CD4-positive, alpha-beta T cell treated with Interleukin-1 beta for 1 hour (primary cell): ENCODE measurements around the gene HSD17B2.

Experiments
- DNase-seq, 2 donors: peaks; one replicate each; pipeline ENCODE4 v3.0.0-alpha.2; 2020 to 2022

Gene HSD17B2

DNA sequence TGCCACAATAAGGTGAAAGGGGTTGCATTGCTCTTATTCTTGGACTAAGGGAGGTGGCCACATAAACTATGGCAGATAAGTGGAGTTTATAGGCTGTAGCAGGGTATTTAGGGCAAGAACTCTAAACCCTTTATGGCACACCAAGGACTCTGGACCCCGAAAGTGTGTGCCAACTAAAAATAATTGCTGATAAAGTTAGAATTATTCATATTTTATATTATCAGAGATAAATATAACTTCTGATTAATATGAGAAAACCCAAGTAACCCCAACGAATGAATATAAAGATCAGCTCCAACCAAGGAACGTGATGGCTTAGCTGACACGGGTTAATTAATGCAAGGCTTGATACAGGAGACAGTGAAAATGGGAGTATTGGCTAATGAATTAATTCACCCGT, 15.0 kb upstream of the HSD17B2 start:
- no peak for DNase-seq

DNA sequence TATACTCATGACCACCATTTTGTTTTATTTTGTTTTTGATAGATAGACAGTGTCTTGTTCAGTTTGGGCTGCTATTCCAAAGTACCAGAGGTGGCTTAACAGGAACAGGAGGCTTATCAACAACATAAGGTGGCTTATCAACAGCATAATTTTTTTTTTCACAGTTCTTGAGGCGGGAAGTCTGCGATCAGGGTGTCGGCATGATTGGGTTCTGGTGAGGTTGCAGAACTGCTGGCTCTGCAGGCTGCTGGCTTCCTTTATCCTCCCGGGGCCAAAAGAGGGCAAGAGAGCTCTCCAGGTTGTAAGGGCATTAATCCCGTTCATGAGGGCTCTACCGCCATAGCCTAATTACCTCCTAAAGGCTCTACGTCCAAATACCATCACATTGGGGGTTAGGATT, 11.8 kb upstream of the HSD17B2 start:
- DNase-seq = no peak

DNA sequence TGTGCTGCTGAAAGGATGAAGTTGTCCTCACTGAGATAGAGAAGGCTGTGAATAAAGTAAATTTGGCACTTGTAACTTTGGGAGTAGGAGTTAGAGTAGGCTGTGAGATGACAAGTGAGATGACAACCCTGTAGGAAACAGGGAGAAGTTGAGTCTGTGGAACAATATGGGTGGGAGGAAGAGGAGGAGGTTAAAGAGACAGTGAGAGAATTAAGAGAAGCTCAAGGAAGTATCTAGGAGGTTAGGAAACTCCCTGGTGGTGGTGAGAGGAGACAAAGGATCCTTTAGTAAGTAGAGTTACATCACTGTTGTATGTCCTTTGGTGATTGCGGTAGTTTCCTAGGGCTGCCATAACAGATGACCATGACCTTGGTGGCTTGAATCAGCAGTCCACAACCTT, 10.7 kb upstream of the HSD17B2 start:
- DNase-seq = no peak

DNA sequence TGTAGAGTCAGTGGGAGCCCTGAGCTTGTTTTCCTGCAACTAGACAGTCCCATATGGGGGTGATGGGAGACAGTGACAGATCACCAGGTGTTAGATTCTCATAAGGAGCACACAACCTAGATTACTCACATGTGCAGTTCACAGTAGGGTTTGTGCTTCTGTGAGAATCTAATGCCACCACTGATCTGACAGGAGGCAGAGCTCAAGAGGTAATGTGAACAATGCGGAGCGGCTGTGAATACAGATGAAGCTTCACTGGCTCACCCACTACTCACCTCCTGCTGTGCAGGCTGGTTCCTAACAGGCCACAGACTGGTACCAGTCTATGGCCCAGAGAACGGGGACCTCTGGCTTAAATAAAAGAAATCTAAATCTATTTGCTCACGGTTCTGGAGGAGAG, 10.2 kb upstream of the HSD17B2 start:
- DNase-seq = no peak

DNA sequence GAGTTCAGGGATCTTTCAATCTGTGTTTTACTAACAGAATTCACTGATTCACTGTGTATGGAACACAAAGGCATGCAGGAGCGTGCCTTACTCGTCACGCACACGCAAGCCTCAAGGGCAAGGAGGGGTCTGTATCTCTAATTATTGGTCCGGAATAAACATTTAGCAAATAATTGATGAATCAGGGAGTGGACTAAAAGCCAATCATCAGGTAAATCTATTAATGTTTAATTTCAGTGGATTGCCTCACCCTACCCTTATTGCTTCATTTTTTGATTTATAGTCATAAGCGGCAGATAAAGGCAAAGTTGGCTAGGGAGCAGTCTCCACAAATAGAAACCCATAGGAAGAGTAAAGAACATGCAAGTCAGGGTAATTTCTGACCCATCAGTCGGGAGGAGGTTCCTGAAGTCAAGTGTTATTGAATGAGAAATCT, 7.4 kb upstream of the HSD17B2 start:
- no peak for DNase-seq

GRCh38 chr16:82031116-82032084, 3.7 kb upstream of the HSD17B2 start:
- peak in 1 of 2 donors; percentile 13 for DNase-seq

DNA sequence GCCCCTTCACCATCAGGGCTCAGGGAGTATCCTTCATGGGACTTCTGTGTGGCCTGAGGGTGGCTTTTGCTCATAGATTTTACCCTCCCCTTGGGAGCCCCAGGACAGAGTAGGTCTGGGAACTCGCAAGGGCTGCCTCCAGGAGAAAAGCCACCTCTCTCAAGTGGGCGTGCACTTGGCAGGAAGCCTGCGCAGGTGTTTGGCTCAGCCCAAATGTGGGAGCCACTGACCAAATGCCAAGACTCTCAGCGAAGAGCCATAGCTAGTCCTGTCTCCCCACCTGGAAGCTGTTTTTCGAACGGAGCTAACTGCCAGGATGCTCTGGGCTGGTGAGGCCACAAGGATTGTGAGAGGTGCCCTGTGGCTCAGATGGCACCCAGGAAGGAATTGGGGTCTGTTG, 2.0 kb upstream of the HSD17B2 start:
- DNase-seq = no peak

GRCh38 chr16:82033683-82034300, 1.3 kb upstream of the HSD17B2 start:
- no peak for DNase-seq

DNA sequence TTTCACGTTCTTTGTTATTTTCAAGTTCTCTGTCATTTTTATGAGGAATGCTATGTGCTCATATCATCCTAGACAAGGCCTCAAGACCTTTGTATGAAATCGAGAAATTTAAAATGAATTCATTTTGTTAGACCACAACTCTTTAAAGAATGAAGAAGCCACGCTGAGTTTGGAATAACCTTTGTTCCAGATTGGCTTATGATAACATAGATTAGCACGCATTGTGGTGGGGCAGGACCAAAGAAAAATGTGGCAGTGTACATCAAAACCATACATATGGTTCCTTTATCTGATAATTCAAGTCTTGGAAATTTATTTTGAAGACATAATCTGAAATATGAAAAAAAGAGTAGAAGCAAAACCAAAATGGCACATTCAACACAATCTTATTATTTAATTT, 2.2 kb downstream of the HSD17B2 start:
- DNase-seq = no peak

GRCh38 chr16:82037666-82038065, 2.6 kb downstream of the HSD17B2 start:
- DNase-seq = no peak

GRCh38 chr16:82040296-82040695, 5.2 kb downstream of the HSD17B2 start:
- DNase-seq = no peak

GRCh38 chr16:82041542-82041941, 6.5 kb downstream of the HSD17B2 start:
- DNase-seq = no peak

DNA sequence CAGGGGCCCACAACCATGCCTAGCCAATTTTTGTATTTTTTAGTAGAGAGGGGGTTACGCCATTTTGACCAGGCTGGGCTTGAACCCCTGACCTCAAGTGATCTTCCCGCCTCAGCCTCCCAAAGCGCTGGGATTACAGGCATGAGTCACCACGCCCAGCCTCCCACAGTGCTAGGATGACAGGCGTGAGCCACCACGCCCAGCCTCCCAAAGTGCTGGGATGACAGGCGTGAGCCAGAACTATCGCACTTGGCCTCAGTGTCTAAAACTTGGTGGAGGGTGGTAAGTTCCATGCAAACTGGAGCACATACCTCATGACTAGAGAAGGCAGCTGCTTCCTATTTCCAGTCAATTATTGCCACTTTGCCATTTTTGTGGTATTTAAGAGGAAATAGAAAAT, 7.1 kb downstream of the HSD17B2 start:
- no peak for DNase-seq

GRCh38 chr16:82042846-82043245, 7.8 kb downstream of the HSD17B2 start:
- DNase-seq = no peak

GRCh38 chr16:82043680-82044584, 8.9 kb downstream of the HSD17B2 start:
- no peak for DNase-seq

- DNase-seq = no peak
Observed at GRCh38 chr16:82044585-82044911, 9.5 kb downstream of the HSD17B2 start.

GRCh38 chr16:82045465-82045864, 10.4 kb downstream of the HSD17B2 start:
- DNase-seq = no peak

DNA sequence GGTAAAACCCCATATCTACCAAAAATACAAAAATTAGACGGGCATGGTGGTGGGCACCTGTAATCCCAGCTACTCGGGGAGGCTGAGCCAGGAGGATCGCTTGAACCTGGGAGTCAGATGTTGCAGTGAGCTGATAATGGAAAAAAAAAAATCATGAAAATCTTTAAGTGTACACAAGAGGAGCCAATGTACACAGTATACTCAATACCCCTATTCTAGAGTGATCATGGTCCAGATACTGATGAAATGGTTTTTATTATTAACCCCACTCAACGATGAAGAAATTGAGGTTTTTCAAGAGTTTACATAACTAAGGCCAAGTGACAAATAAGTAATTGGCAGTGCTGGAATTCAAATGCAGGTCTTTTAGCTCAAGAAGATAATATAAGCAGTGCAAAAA, 11.5 kb downstream of the HSD17B2 start:
- DNase-seq = no peak

GRCh38 chr16:82046941-82047340, 11.9 kb downstream of the HSD17B2 start:
- DNase-seq = no peak

- no peak for DNase-seq
Observed at GRCh38 chr16:82047374-82047773, 12.3 kb downstream of the HSD17B2 start.

DNA sequence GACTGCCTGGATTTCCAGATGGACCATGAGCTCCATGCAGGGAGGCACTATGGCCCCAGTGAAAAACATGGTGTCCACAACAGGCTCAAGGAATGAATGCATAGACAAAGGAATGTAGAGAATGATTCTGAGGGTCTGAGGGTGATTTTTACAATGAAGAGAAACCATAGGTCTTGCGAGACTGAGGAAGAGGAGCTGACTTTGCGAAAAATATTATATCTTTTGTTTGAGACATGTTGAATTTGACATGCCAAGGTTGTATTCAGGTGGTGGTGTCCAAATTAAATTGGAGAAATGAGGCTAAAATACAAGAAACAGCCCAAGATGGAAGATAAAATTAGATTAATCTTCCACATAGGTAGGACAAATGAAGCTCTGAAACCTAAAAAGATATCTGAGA, 12.7 kb downstream of the HSD17B2 start:
- DNase-seq = no peak

GRCh38 chr16:82049484-82049883, 14.4 kb downstream of the HSD17B2 start:
- no peak for DNase-seq

DNA sequence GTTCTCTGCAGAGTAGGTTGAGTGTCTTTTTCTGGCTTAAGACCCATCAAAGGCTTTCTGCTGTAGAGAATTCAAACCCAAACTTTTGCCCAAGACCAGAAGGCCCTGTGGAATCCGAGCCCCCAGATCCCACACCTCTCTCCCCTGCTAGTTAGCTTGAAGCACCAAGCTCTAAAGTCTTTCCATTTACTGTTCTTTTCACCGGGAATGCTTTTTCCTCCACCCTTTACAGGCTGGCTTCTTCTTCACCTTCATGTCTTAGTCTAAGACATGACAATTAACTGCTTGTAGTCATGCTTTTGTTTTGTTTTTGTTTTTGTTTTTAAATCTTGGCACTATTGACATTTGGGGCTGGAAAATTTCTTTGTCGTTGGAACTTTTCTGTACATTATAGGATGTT, 15.5 kb downstream of the HSD17B2 start:
- no peak for DNase-seq
